Uterus (tissue), 4 donors: Measurements from ENCODE around the gene KLF5. TPM values are rescaled to one million over a fixed set of nuclear protein-coding genes. Genes with fewer than 3 reads are reported as not detected.

Source experiments
- DNase-seq, 2 donors: peaks; one replicate each; pipeline ENCODE4 v3.0.0-alpha.2; 2019 to 2020
- H3K27ac ChIP-seq, 2 donors: fragments of 200-600 bp; sonication (generic); 1 replicate in 1 of 2; 2 replicates in 1 of 2; pipeline ENCODE4 v1.5.1; 2016 to 2018
- H3K27me3 ChIP-seq, 2 donors: fragments of 200-600 bp; sonication (generic); one replicate each; pipeline ENCODE4 v1.5.1; 2018 to 2019; ENCODE audit warnings: control low read depth in 1 of 2
- H3K36me3 ChIP-seq, 2 donors: fragments of 200-600 bp; sonication (generic); one replicate each; pipeline ENCODE4 v1.5.1; 2019; ENCODE audit warnings: control low read depth in 1 of 2
- H3K4me1 ChIP-seq, 2 donors: fragments of 200-600 bp; sonication (generic); one replicate each; pipeline ENCODE4 v1.5.1; 2018 to 2019; ENCODE audit warnings: control low read depth in 1 of 2
- H3K4me3 ChIP-seq, 2 donors: fragments of 200-600 bp; sonication (generic); 1 replicate in 1 of 2; 2 replicates in 1 of 2; pipeline ENCODE4 v1.5.1; 2018 to 2019; ENCODE audit warnings: mild to moderate bottlenecking in 1 of 2
- H3K9me3 ChIP-seq, 2 donors: fragments of 200-600 bp; sonication (generic); one replicate each; pipeline ENCODE4 v1.5.1; 2019; ENCODE audit warnings: control low read depth in 1 of 2
- POLR2A ChIP-seq, 2 donors: fragments of 450-650 bp; IDR thresholded peaks; one replicate each; pipeline ENCODE4 v1.6.1; 2016; ENCODE audit warnings: antibody characterized with exemption in 2 of 2, mild to moderate bottlenecking in 1 of 2, moderate library complexity in 1 of 2
- intact Hi-C: fragments of 100-400 bp; cut with DNase I; formaldehyde crosslinking; loops from one replicate; pipeline ENCODE4 v1.15.1; 2023; ENCODE audit warnings: low total_unique reads
- total RNA-seq, 4 donors: library from RNA; depleted of rRNA in 3 of 4; stranded (reverse); fragments of >200 nt in 3 of 4; gene quantifications; one replicate each; pipeline versions ENCODE4 v1.1.0 to v1.2.4, GENCODE V29; 2014 to 2023
- TF ChIP-seq, protein P1 (sequence below), 4 experiments: fragments of 200-600 bp in 2 of 4; fragments of 450-650 bp in 2 of 4; sonication (generic) in 2 of 4; IDR thresholded peaks; one replicate each; pipeline ENCODE4 v1.5.1; 2016 to 2019; ENCODE audit warnings: antibody characterized with exemption in 4 of 4, mild to moderate bottlenecking in 2 of 4, moderate library complexity in 1 of 4
- donor health status: DM: yes; HTN: yes; CAD: no.

KLF5 gene
- total RNA-seq, 4 donors from 2014 or later, result 0.77 to 10.7 (median 5.7) TPM

DNA sequence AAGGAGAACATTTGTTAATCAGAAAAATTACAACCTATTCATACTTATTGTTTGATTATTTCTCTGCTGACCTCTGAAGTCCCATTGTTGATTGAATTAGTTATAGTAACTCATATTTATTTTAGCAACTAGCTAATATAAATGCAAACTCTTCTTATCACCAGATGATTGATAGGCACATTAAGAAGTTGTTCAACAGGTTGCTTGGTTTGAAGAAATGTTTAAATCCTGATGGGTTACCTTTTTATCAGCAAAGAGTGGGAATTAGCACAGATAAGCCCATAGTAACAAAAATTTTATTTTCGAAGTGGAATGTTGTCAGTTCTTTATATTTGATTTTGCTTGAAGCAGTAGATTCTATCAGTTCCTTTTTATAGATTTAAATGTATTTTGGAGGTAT, 44.4 kb downstream of the KLF5 start:
- Histone ChIP-seq H3K4me1 (no peaks in the 10 kb centered on the region), H3K27ac (no peak overlapping the region), H3K36me3 (no peaks in the 10 kb centered on the region), H3K27me3 (no peaks in the 10 kb centered on the region), H3K9me3 (no peaks in the 10 kb centered on the region), H3K4me3 (no peak overlapping the region)
- intact Hi-C loops, result no loop called here
- no peak for TF ChIP-seq POLR2A (IDR thresholded peaks at IDR 0.05)
- no peak for DNase-seq

DNA sequence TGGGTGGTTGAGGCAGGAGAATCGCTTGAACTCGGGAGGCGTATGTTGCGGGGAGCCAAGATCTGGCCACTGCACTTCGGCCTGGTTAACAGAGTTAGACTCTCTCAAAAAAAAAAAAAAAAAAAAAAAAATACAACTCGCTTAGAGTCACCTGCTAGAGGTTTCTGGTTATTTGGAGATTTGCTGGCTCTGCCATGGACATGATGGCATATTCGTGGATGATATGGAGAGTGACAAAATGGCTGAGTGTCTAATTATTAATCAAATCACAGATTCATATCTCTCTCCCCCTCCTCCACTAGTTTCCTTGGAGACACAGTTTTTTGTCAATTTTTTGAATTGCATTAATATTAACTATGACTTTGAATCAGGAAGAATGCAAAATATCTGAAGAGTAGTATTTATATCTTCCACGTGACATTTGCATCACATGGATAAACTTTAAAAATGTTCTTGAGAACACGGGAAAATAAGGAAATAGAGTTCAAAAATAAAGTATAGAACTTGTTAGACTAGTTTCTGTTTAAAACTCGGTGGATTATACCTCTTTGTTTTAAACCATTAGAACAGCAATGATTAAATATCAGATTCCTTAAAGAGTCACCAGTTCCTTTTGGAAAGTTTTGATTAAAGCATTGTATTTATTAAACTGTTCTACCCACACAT, 47.8 kb downstream of the KLF5 start:
- intact Hi-C loops, result no loop called here
- Histone ChIP-seq H3K36me3 (no peaks in the 10 kb centered on the region), H3K27ac (no peak overlapping the region), H3K9me3 (no peaks in the 10 kb centered on the region), H3K4me3 (no peak overlapping the region), H3K27me3 (no peaks in the 10 kb centered on the region), H3K4me1 (no peaks in the 10 kb centered on the region)
- no peak for DNase-seq
- TF ChIP-seq, protein P1, sequence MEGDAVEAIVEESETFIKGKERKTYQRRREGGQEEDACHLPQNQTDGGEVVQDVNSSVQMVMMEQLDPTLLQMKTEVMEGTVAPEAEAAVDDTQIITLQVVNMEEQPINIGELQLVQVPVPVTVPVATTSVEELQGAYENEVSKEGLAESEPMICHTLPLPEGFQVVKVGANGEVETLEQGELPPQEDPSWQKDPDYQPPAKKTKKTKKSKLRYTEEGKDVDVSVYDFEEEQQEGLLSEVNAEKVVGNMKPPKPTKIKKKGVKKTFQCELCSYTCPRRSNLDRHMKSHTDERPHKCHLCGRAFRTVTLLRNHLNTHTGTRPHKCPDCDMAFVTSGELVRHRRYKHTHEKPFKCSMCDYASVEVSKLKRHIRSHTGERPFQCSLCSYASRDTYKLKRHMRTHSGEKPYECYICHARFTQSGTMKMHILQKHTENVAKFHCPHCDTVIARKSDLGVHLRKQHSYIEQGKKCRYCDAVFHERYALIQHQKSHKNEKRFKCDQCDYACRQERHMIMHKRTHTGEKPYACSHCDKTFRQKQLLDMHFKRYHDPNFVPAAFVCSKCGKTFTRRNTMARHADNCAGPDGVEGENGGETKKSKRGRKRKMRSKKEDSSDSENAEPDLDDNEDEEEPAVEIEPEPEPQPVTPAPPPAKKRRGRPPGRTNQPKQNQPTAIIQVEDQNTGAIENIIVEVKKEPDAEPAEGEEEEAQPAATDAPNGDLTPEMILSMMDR (IDR thresholded peaks at IDR 0.05), result no peak
- TF ChIP-seq POLR2A (IDR thresholded peaks at IDR 0.05), result no peak

DNA sequence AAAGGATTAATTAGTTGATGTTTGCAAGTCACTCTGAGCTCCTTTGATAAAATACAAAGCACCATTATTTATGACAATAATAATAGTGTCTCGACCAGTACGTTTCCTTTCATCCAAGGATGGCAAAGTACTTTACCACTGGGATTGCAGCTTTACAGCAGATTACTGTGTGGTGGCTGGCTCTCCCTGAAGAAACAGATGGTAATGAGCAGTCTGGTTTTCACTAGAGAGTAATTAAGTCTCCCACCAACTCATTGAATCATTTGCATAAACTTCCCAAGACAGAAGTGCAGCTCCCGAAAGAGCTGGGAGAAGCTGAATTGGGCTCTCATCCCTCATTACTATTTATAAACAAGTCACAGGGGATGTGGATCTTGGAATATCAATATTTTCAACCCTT, 48.7 kb downstream of the KLF5 start:
- Histone ChIP-seq H3K36me3 (no peaks in the 10 kb centered on the region), H3K27ac (no peak overlapping the region), H3K4me1 (no peaks in the 10 kb centered on the region), H3K27me3 (no peaks in the 10 kb centered on the region), H3K9me3 (no peaks in the 10 kb centered on the region), H3K4me3 (no peak overlapping the region)
- TF ChIP-seq, protein P1 (IDR thresholded peaks at IDR 0.05), result no peak
- TF ChIP-seq POLR2A (IDR thresholded peaks at IDR 0.05), result no peak
- DNase-seq, result no peak
- intact Hi-C loops, result no loop called here

DNA sequence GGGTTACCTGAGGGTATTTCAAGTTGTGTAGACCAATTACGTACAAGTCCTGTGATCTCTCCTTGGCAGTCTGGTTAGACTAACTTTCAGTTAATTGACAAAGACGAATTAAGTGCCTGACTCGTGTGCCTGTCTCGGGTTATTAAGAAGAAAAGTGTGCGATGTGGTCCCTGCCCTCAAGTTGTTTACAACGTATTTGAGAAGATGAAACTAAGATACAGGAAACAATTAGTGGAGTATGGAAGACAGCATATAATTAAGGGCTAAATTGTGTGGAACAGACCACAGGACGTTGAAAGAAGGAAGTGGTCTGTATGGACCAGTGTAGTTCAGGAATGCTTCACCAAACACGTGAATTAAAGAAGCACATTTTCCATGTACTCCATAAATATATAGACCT, 49.2 kb downstream of the KLF5 start:
- H3K4me3 ChIP-seq, result no peak overlapping the region
- TF ChIP-seq, protein P1 (IDR thresholded peaks at IDR 0.05), result no peak
- no peak for TF ChIP-seq POLR2A (IDR thresholded peaks at IDR 0.05)
- H3K4me1 ChIP-seq, result no peaks in the 10 kb centered on the region
- no peaks in the 10 kb centered on the region for H3K36me3 ChIP-seq
- no peak for DNase-seq
- H3K27ac ChIP-seq, result no peak overlapping the region
- H3K9me3 ChIP-seq, result no peaks in the 10 kb centered on the region
- H3K27me3 ChIP-seq, result no peaks in the 10 kb centered on the region
- intact Hi-C loops, result no loop called here

DNA sequence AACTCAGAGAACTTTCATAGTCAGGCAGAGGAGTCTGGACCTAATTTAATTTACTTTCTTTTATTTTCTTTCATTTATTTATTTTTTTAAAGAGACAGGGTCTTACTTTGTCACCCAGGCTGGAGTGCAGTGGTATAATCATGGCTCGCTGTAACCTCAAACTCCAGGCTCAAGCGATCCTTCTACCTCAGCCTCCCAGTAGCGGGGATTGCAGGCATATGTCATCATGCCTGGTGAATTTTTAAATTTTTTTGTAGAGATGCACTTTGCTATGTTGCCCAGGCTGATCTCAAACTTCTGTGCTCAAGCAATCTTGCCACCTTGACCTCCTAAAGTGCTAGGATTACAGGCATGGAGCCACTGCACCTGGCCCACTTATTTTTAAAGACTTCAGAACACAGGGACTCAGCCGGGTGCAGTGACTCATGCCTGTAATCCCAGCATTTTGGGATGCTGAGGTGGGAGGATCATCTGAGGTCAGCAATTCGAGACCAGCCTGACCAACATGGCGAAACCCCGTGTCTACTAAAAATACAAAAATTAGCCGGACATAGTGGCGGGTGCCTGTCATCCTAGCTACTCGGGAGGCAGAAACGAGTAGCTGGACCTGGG, 50.6 kb downstream of the KLF5 start:
- DNase-seq, result no peak
- TF ChIP-seq, protein P1 (IDR thresholded peaks at IDR 0.05), result no peak
- TF ChIP-seq POLR2A (IDR thresholded peaks at IDR 0.05), result no peak
- no peaks in the 10 kb centered on the region for H3K9me3 ChIP-seq
- no peaks in the 10 kb centered on the region for H3K4me1 ChIP-seq
- H3K36me3 ChIP-seq, result no peaks in the 10 kb centered on the region
- no peak overlapping the region for H3K27ac ChIP-seq
- no peaks in the 10 kb centered on the region for H3K27me3 ChIP-seq
- no peak overlapping the region for H3K4me3 ChIP-seq
- intact Hi-C loops, result no loop called here
